ENCODE results near the gene EPB41L4A.

Gene EPB41L4A

GRCh38 chr5:112317866-112318265, 101.2 kb downstream of the EPB41L4A start:
- H3K4ac ChIP-seq (ENCODE audit: low read depth, low read length): no peak overlapping the region

GRCh38 chr5:112316731-112317130, 102.3 kb downstream of the EPB41L4A start:
- no peak overlapping the region for H3K9ac ChIP-seq (ENCODE audit: low read length)
- H3K27ac ChIP-seq (ENCODE audit: low read depth, low read length): no peak overlapping the region
- H3K79me1 ChIP-seq (ENCODE audit: low read length): no peaks in the 10 kb centered on the region
- no peaks in the 10 kb centered on the region for H3K79me2 ChIP-seq (ENCODE audit: control insufficient read depth, insufficient read depth, low read length)
- no peak overlapping the region for H3K18ac ChIP-seq (ENCODE audit: low read length)
- no peak overlapping the region for H3K4ac ChIP-seq (ENCODE audit: low read depth, low read length)
- H2BK120ac ChIP-seq (ENCODE audit: low read depth, low read length): no peak overlapping the region
- no peak overlapping the region for H3K4me3 ChIP-seq (ENCODE audit: low read length)
- H3K36me3 ChIP-seq (ENCODE audit: control insufficient read depth, insufficient read depth, low read length): no peaks in the 10 kb centered on the region
- H3K56ac ChIP-seq (ENCODE audit: low read length): no peak overlapping the region
- H2BK5ac ChIP-seq (ENCODE audit: low read length): no peak overlapping the region
- no CpG with 5 or more reads among the region's 2 CpGs for WGBS (ENCODE audit: extremely low coverage, insufficient coverage, low lambda C conversion rate)
- no peaks in the 10 kb centered on the region for H3K27me3 ChIP-seq (ENCODE audit: insufficient read depth, low read length, poor library complexity)
- no peak for DNase-seq
- H2BK15ac ChIP-seq (replicated peaks; ENCODE audit: low read depth): no peak overlapping the region
- H3K23ac ChIP-seq (ENCODE audit: low read length): no peak overlapping the region
- no peak overlapping the region for H4K5ac ChIP-seq (ENCODE audit: low read length)
- no peak overlapping the region for H2AK5ac ChIP-seq (ENCODE audit: low read length)
- no peaks in the 10 kb centered on the region for H3K4me1 ChIP-seq (ENCODE audit: control insufficient read depth, low read depth, low read length)
- no peak overlapping the region for H4K8ac ChIP-seq (ENCODE audit: low read depth, low read length)
- no peak overlapping the region for H3K4me2 ChIP-seq (ENCODE audit: low read length)

More at GRCh38 chr5:112317866-112318265, 101.2 kb downstream of the EPB41L4A start:
- Histone ChIP-seq H3K4me2 (ENCODE audit: low read length) (no peak overlapping the region), H3K56ac (ENCODE audit: low read length) (no peak overlapping the region), H3K23ac (ENCODE audit: low read length) (no peak overlapping the region), H3K9ac (ENCODE audit: low read length) (no peak overlapping the region), H4K8ac (ENCODE audit: low read depth, low read length) (no peak overlapping the region), H3K27ac (ENCODE audit: low read depth, low read length) (no peak overlapping the region), H3K18ac (ENCODE audit: low read length) (no peak overlapping the region), H2AK5ac (ENCODE audit: low read length) (no peak overlapping the region), H3K27me3 (ENCODE audit: insufficient read depth, low read length, poor library complexity) (no peaks in the 10 kb centered on the region), H2BK5ac (ENCODE audit: low read length) (no peak overlapping the region), H3K4me1 (ENCODE audit: control insufficient read depth, low read depth, low read length) (no peaks in the 10 kb centered on the region), H2BK15ac (replicated peaks; ENCODE audit: low read depth) (no peak overlapping the region), H3K79me1 (ENCODE audit: low read length) (no peaks in the 10 kb centered on the region), H3K4me3 (ENCODE audit: low read length) (no peak overlapping the region), H3K36me3 (ENCODE audit: control insufficient read depth, insufficient read depth, low read length) (no peaks in the 10 kb centered on the region), H4K5ac (ENCODE audit: low read length) (no peak overlapping the region), H2BK120ac (ENCODE audit: low read depth, low read length) (no peak overlapping the region), H3K79me2 (ENCODE audit: control insufficient read depth, insufficient read depth, low read length) (no peaks in the 10 kb centered on the region)
- no peak for DNase-seq
- WGBS (ENCODE audit: extremely low coverage, insufficient coverage, low lambda C conversion rate): no CpG with 5 or more reads among the region's 1 CpG

- Histone ChIP-seq H3K79me1 (ENCODE audit: low read length) (no peaks in the 10 kb centered on the region), H2BK120ac (ENCODE audit: low read depth, low read length) (no peak overlapping the region), H3K4me1 (ENCODE audit: control insufficient read depth, low read depth, low read length) (no peaks in the 10 kb centered on the region), H2AK5ac (ENCODE audit: low read length) (no peak overlapping the region), H2BK15ac (replicated peaks; ENCODE audit: low read depth) (no peak overlapping the region), H3K18ac (ENCODE audit: low read length) (no peak overlapping the region), H3K56ac (ENCODE audit: low read length) (no peak overlapping the region), H3K4me2 (ENCODE audit: low read length) (no peak overlapping the region), H4K5ac (ENCODE audit: low read length) (no peak overlapping the region), H3K36me3 (ENCODE audit: control insufficient read depth, insufficient read depth, low read length) (no peaks in the 10 kb centered on the region), H3K27ac (ENCODE audit: low read depth, low read length) (no peak overlapping the region), H3K4me3 (ENCODE audit: low read length) (no peak overlapping the region), H4K8ac (ENCODE audit: low read depth, low read length) (no peak overlapping the region), H3K27me3 (ENCODE audit: insufficient read depth, low read length, poor library complexity) (no peaks in the 10 kb centered on the region), H3K79me2 (ENCODE audit: control insufficient read depth, insufficient read depth, low read length) (no peaks in the 10 kb centered on the region), H2BK5ac (ENCODE audit: low read length) (no peak overlapping the region), H3K9ac (ENCODE audit: low read length) (no peak overlapping the region), H3K4ac (ENCODE audit: low read depth, low read length) (no peak overlapping the region), H3K23ac (ENCODE audit: low read length) (no peak overlapping the region)
- no peak for DNase-seq
- WGBS (ENCODE audit: extremely low coverage, insufficient coverage, low lambda C conversion rate): no CpG with 5 or more reads among the region's 2 CpGs
Observed at GRCh38 chr5:112316006-112316405, 103.1 kb downstream of the EPB41L4A start.

- H3K18ac ChIP-seq (ENCODE audit: low read length): no peak overlapping the region
- no peak overlapping the region for H3K56ac ChIP-seq (ENCODE audit: low read length)
- no peaks in the 10 kb centered on the region for H3K79me1 ChIP-seq (ENCODE audit: low read length)
- no peak overlapping the region for H3K9ac ChIP-seq (ENCODE audit: low read length)
- H3K4me1 ChIP-seq (ENCODE audit: control insufficient read depth, low read depth, low read length): no peaks in the 10 kb centered on the region
- no peak overlapping the region for H2BK120ac ChIP-seq (ENCODE audit: low read depth, low read length)
- H2BK5ac ChIP-seq (ENCODE audit: low read length): no peak overlapping the region
- no peak overlapping the region for H3K4me2 ChIP-seq (ENCODE audit: low read length)
- WGBS (ENCODE audit: extremely low coverage, insufficient coverage, low lambda C conversion rate): no CpG with 5 or more reads among the region's 4 CpGs
- H3K27ac ChIP-seq (ENCODE audit: low read depth, low read length): no peak overlapping the region
- H3K79me2 ChIP-seq (ENCODE audit: control insufficient read depth, insufficient read depth, low read length): no peaks in the 10 kb centered on the region
- H3K36me3 ChIP-seq (ENCODE audit: control insufficient read depth, insufficient read depth, low read length): no peaks in the 10 kb centered on the region
- no peak for DNase-seq
- H3K4ac ChIP-seq (ENCODE audit: low read depth, low read length): no peak overlapping the region
- H3K27me3 ChIP-seq (ENCODE audit: insufficient read depth, low read length, poor library complexity): no peaks in the 10 kb centered on the region
- no peak overlapping the region for H2AK5ac ChIP-seq (ENCODE audit: low read length)
- H3K4me3 ChIP-seq (ENCODE audit: low read length): no peak overlapping the region
- no peak overlapping the region for H4K5ac ChIP-seq (ENCODE audit: low read length)
- H3K23ac ChIP-seq (ENCODE audit: low read length): no peak overlapping the region
- no peak overlapping the region for H2BK15ac ChIP-seq (replicated peaks; ENCODE audit: low read depth)
- H4K8ac ChIP-seq (ENCODE audit: low read depth, low read length): no peak overlapping the region
Observed at GRCh38 chr5:112312295-112313275, 106.5 kb downstream of the EPB41L4A start.

GRCh38 chr5:112310746-112311145, 108.3 kb downstream of the EPB41L4A start:
- Histone ChIP-seq H3K4ac (ENCODE audit: low read depth, low read length) (no peak overlapping the region), H3K4me2 (ENCODE audit: low read length) (no peak overlapping the region), H4K8ac (ENCODE audit: low read depth, low read length) (no peak overlapping the region), H3K36me3 (ENCODE audit: control insufficient read depth, insufficient read depth, low read length) (no peaks in the 10 kb centered on the region), H3K27ac (ENCODE audit: low read depth, low read length) (no peak overlapping the region), H3K9ac (ENCODE audit: low read length) (no peak overlapping the region), H2AK5ac (ENCODE audit: low read length) (no peak overlapping the region), H3K4me3 (ENCODE audit: low read length) (no peak overlapping the region), H3K79me2 (ENCODE audit: control insufficient read depth, insufficient read depth, low read length) (no peaks in the 10 kb centered on the region), H3K4me1 (ENCODE audit: control insufficient read depth, low read depth, low read length) (peaks cover 2% of the 10 kb centered on the region), H2BK5ac (ENCODE audit: low read length) (no peak overlapping the region), H3K18ac (ENCODE audit: low read length) (no peak overlapping the region), H3K23ac (ENCODE audit: low read length) (no peak overlapping the region), H4K5ac (ENCODE audit: low read length) (no peak overlapping the region), H2BK120ac (ENCODE audit: low read depth, low read length) (no peak overlapping the region), H3K79me1 (ENCODE audit: low read length) (no peaks in the 10 kb centered on the region), H2BK15ac (replicated peaks; ENCODE audit: low read depth) (no peak overlapping the region), H3K56ac (ENCODE audit: low read length) (no peak overlapping the region), H3K27me3 (ENCODE audit: insufficient read depth, low read length, poor library complexity) (no peaks in the 10 kb centered on the region)
- DNase-seq: peak; percentile 81
- WGBS (ENCODE audit: extremely low coverage, insufficient coverage, low lambda C conversion rate): no CpG with 5 or more reads among the region's 1 CpG

Measured in mesendoderm (in vitro differentiated cells).